Measurements from ENCODE around the gene USP24. TPM values are rescaled to one million over a fixed set of nuclear protein-coding genes. Genes with fewer than 3 reads are reported as not detected.
"Not testable (repeated sequence)": the region's sequence is repeated elsewhere in the genome, so short reads cannot be mapped to it uniquely, and the experiment has no call there.

USP24 gene
- polyA plus RNA-seq, 1 donor from 2014 or later = 29.5 TPM

GRCh38 chr1:55033265-55033614 lies 181.9 kb downstream of the USP24 start:
- H3K36me3 ChIP-seq (ENCODE audit: insufficient read depth, low read length) = no peaks in the 10 kb centered on the region
- no peak overlapping the region for H3K4me2 ChIP-seq (ENCODE audit: low read length)
- H3K4me3 ChIP-seq (ENCODE audit: low read length) = no peak overlapping the region
- no peak overlapping the region for H3K9ac ChIP-seq (ENCODE audit: low read length)
- H3F3A ChIP-seq (ENCODE audit: insufficient read depth, low read length, poor library complexity, severe bottlenecking) = no peaks in the 10 kb centered on the region
- peaks cover 12% of the 10 kb centered on the region for H3K27me3 ChIP-seq (ENCODE audit: insufficient read depth, low read depth, low read length)
- no peak overlapping the region for H3K27ac ChIP-seq (ENCODE audit: low read length)
- no peak for TF ChIP-seq MXI1 (conservative IDR thresholded peaks at IDR 0.05; ENCODE audit: poor library complexity, severe bottlenecking)
- no peak for TF ChIP-seq REST (IDR thresholded peaks at IDR 0.05; ENCODE audit: borderline replicate concordance)
- no peak for TF ChIP-seq EZH2 (IDR thresholded peaks at IDR 0.05; ENCODE audit: borderline replicate concordance, insufficient read depth, low read length, poor library complexity, severe bottlenecking)
- no peak for TF ChIP-seq SMC3 (conservative IDR thresholded peaks at IDR 0.05; ENCODE audit: poor library complexity)
- TF ChIP-seq EP300 (conservative IDR thresholded peaks at IDR 0.05; ENCODE audit: poor library complexity, severe bottlenecking) = no peak
- no peak for TF ChIP-seq POLR2AphosphoS5 (IDR thresholded peaks at IDR 0.05)
- TF ChIP-seq CTCF (IDR thresholded peaks at IDR 0.05; ENCODE audit: poor library complexity, severe bottlenecking) = no peak
- no peak for TF ChIP-seq RAD21 (conservative IDR thresholded peaks at IDR 0.05)
- no peak for TF ChIP-seq TAF1 (IDR thresholded peaks at IDR 0.05; ENCODE audit: low read depth)
- H2AFZ ChIP-seq (ENCODE audit: low read depth, low read length) = no peak overlapping the region
- no peaks in the 10 kb centered on the region for H3K9me3 ChIP-seq (ENCODE audit: low read length)
- no peaks in the 10 kb centered on the region for H3K9me2 ChIP-seq (ENCODE audit: insufficient read depth, low read length)
- H3K79me2 ChIP-seq (replicated peaks; ENCODE audit: insufficient read depth, low read length) = no peaks in the 10 kb centered on the region
- no peaks in the 10 kb centered on the region for H4K20me1 ChIP-seq (ENCODE audit: insufficient read depth)

GRCh38 chr1:55031098-55031497 lies 184.1 kb downstream of the USP24 start:
- H4K20me1 ChIP-seq (ENCODE audit: insufficient read depth) = not testable (repeated sequence)

GRCh38 chr1:55026682-55027081 lies 188.5 kb downstream of the USP24 start:
- H3K79me2 ChIP-seq (replicated peaks; ENCODE audit: insufficient read depth, low read length); H3K36me3 ChIP-seq (ENCODE audit: insufficient read depth, low read length); H3K27ac ChIP-seq (ENCODE audit: low read length); H3K4me2 ChIP-seq (ENCODE audit: low read length); H3F3A ChIP-seq (ENCODE audit: insufficient read depth, low read length, poor library complexity, severe bottlenecking); H3K9me3 ChIP-seq (ENCODE audit: low read length); H3K9me2 ChIP-seq (ENCODE audit: insufficient read depth, low read length); H4K20me1 ChIP-seq (ENCODE audit: insufficient read depth); H2AFZ ChIP-seq (ENCODE audit: low read depth, low read length); H3K27me3 ChIP-seq (ENCODE audit: insufficient read depth, low read depth, low read length); H3K4me3 ChIP-seq (ENCODE audit: low read length); H3K9ac ChIP-seq (ENCODE audit: low read length): not testable (repeated sequence)

More at GRCh38 chr1:55031098-55031497, 184.1 kb downstream of the USP24 start:
- H3K4me3 ChIP-seq (ENCODE audit: low read length); H3K4me2 ChIP-seq (ENCODE audit: low read length); H3K27ac ChIP-seq (ENCODE audit: low read length); H3K79me2 ChIP-seq (replicated peaks; ENCODE audit: insufficient read depth, low read length); H3K9me2 ChIP-seq (ENCODE audit: insufficient read depth, low read length); H3F3A ChIP-seq (ENCODE audit: insufficient read depth, low read length, poor library complexity, severe bottlenecking); H3K36me3 ChIP-seq (ENCODE audit: insufficient read depth, low read length); H3K9me3 ChIP-seq (ENCODE audit: low read length); H2AFZ ChIP-seq (ENCODE audit: low read depth, low read length); H3K9ac ChIP-seq (ENCODE audit: low read length); H3K27me3 ChIP-seq (ENCODE audit: insufficient read depth, low read depth, low read length): not testable (repeated sequence)

DNA sequence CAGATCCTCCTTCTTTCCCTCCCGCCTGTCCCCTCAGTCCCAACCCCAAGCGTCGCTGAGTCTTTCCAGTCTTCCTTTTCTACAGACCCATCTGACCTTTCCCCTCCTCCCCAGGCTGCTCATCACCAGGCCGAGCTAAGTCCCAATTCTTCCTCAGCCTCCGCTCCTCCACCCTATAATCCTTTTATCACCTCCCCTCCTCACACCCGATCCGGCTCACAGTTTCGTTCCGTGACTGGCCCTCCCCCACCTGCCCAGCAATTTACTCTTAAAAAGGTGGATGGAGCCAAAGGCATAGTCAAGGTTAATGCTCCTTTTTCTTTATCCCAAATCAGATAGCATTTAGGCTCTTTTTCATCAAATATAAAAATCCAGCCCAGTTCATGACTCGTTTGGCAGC lies 191.0 kb downstream of the USP24 start:
- not testable (repeated sequence) for H4K20me1 ChIP-seq (ENCODE audit: insufficient read depth); H3K36me3 ChIP-seq (ENCODE audit: insufficient read depth, low read length); H3K4me3 ChIP-seq (ENCODE audit: low read length); H3K27me3 ChIP-seq (ENCODE audit: insufficient read depth, low read depth, low read length); H3K9ac ChIP-seq (ENCODE audit: low read length); H3K9me2 ChIP-seq (ENCODE audit: insufficient read depth, low read length); H3K79me2 ChIP-seq (replicated peaks; ENCODE audit: insufficient read depth, low read length); H3K27ac ChIP-seq (ENCODE audit: low read length); H3K4me2 ChIP-seq (ENCODE audit: low read length); H3F3A ChIP-seq (ENCODE audit: insufficient read depth, low read length, poor library complexity, severe bottlenecking); H2AFZ ChIP-seq (ENCODE audit: low read depth, low read length); H3K9me3 ChIP-seq (ENCODE audit: low read length)

Data from neural cell (in vitro differentiated cells).